Measurements from ENCODE around the gene GLS. TPM values are rescaled to one million over a fixed set of nuclear protein-coding genes. Genes with fewer than 3 reads are reported as not detected.

Gene GLS
- total RNA-seq, 1 donor from 2014 or later: 178 TPM

- Mint-ChIP-seq H3K36me3 (ENCODE audit: unreplicated experiment) (peaks cover 43% of the 10 kb centered on the region), H3K9me3 (ENCODE audit: unreplicated experiment) (no peaks in the 10 kb centered on the region), H3K4me1 (ENCODE audit: unreplicated experiment) (peaks cover 8% of the 10 kb centered on the region), H3K27ac (ENCODE audit: unreplicated experiment) (no peak overlapping the region), H3K27me3 (ENCODE audit: unreplicated experiment) (no peaks in the 10 kb centered on the region), H3K4me3 (ENCODE audit: unreplicated experiment) (no peak overlapping the region)
- no peak for DNase-seq (ENCODE audit: extremely low spot score, unreplicated experiment)
- no peak for TF ChIP-seq CTCF (IDR thresholded peaks at IDR 0.05)
Observed at GRCh38 chr2:191009541-191010374, 129.1 kb downstream of the GLS start.

GRCh38 chr2:191010887-191011885, 130.6 kb downstream of the GLS start:
- no peak for TF ChIP-seq CTCF (IDR thresholded peaks at IDR 0.05)
- Mint-ChIP-seq H3K27me3 (ENCODE audit: unreplicated experiment) (no peaks in the 10 kb centered on the region), H3K27ac (ENCODE audit: unreplicated experiment) (no peak overlapping the region), H3K4me1 (ENCODE audit: unreplicated experiment) (peaks cover 8% of the 10 kb centered on the region), H3K4me3 (ENCODE audit: unreplicated experiment) (no peak overlapping the region), H3K9me3 (ENCODE audit: unreplicated experiment) (no peaks in the 10 kb centered on the region), H3K36me3 (ENCODE audit: unreplicated experiment) (peaks cover 37% of the 10 kb centered on the region)
- no peak for DNase-seq (ENCODE audit: extremely low spot score, unreplicated experiment)

GRCh38 chr2:191012346-191012745, 131.7 kb downstream of the GLS start:
- no peak overlapping the region for H3K27ac Mint-ChIP-seq (ENCODE audit: unreplicated experiment)
- no peak for TF ChIP-seq CTCF (IDR thresholded peaks at IDR 0.05)
- H3K4me3 Mint-ChIP-seq (ENCODE audit: unreplicated experiment): no peak overlapping the region
- no peak for DNase-seq (ENCODE audit: extremely low spot score, unreplicated experiment)
- no peaks in the 10 kb centered on the region for H3K27me3 Mint-ChIP-seq (ENCODE audit: unreplicated experiment)
- H3K9me3 Mint-ChIP-seq (ENCODE audit: unreplicated experiment): no peaks in the 10 kb centered on the region
- H3K4me1 Mint-ChIP-seq (ENCODE audit: unreplicated experiment): peaks cover 8% of the 10 kb centered on the region
- peaks cover 26% of the 10 kb centered on the region for H3K36me3 Mint-ChIP-seq (ENCODE audit: unreplicated experiment)

- no peak for DNase-seq (ENCODE audit: extremely low spot score, unreplicated experiment)
- H3K27ac Mint-ChIP-seq (ENCODE audit: unreplicated experiment): no peak overlapping the region
- H3K36me3 Mint-ChIP-seq (ENCODE audit: unreplicated experiment): peaks cover 20% of the 10 kb centered on the region
- no peaks in the 10 kb centered on the region for H3K9me3 Mint-ChIP-seq (ENCODE audit: unreplicated experiment)
- H3K4me3 Mint-ChIP-seq (ENCODE audit: unreplicated experiment): no peak overlapping the region
- H3K27me3 Mint-ChIP-seq (ENCODE audit: unreplicated experiment): no peaks in the 10 kb centered on the region
- no peak for TF ChIP-seq CTCF (IDR thresholded peaks at IDR 0.05)
- H3K4me1 Mint-ChIP-seq (ENCODE audit: unreplicated experiment): peaks cover 8% of the 10 kb centered on the region
Observed at GRCh38 chr2:191012845-191013681, 132.4 kb downstream of the GLS start.

Data from osteocyte (in vitro differentiated cells).